ENCODE results near the gene GTF3C5.
"Not testable (repeated sequence)": the region's sequence is repeated elsewhere in the genome, so short reads cannot be mapped to it uniquely, and the experiment has no call there.

GTF3C5 gene

GRCh38 chr9:133031496-133031911 lies 707 bp downstream of the GTF3C5 start:
- peak; percentile 68 for DNase-seq

DNA sequence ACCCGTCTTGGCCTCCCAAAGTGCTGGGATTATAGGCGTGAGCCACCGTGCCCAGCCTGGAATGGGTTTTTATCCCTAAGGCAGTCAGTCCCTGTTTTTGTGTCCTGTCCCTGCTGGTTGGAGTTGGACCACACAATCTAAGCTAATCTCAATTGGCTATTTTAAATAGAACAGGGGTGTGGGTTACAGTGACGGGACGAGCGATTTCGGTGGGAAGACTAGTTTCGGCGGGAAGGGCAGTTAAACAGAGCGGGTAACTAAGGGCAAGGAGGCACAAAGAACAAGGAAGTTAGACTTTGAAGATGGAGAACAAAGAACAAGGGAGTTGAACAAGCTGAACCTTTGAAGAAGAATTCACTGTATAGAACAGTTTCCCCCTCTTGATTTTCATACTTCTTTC lies 1.4 kb downstream of the GTF3C5 start:
- no peak for DNase-seq

DNA sequence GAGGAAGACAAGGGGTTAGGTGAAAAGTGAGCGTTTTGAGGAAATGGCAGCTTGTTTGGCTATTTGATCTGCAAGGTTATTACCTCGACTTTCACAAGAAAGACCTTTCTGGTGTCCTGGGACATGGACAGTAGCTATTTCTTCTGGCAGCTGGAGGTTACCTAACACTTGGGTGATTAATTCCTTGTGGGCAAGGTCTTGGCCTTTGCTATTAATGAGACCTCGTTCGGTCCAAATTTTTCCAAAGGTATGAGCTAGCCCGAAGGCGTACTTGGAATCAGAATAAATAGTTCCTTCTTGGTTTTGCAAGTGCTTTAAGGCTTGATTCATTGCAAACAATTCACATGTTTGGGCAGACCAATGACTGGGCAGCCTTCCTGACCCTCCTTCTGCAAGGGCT lies 4.9 kb downstream of the GTF3C5 start:
- DNase-seq: no peak

GRCh38 chr9:133037775-133038515 lies 7.1 kb downstream of the GTF3C5 start:
- no peak for DNase-seq

- not testable (repeated sequence) for DNase-seq
Observed at GRCh38 chr9:133040892-133041479, 10.2 kb downstream of the GTF3C5 start.

GRCh38 chr9:133041958-133042357 lies 11.2 kb downstream of the GTF3C5 start:
- DNase-seq: no peak

- no peak for DNase-seq
Observed at GRCh38 chr9:133042676-133043075, 11.9 kb downstream of the GTF3C5 start.

DNA sequence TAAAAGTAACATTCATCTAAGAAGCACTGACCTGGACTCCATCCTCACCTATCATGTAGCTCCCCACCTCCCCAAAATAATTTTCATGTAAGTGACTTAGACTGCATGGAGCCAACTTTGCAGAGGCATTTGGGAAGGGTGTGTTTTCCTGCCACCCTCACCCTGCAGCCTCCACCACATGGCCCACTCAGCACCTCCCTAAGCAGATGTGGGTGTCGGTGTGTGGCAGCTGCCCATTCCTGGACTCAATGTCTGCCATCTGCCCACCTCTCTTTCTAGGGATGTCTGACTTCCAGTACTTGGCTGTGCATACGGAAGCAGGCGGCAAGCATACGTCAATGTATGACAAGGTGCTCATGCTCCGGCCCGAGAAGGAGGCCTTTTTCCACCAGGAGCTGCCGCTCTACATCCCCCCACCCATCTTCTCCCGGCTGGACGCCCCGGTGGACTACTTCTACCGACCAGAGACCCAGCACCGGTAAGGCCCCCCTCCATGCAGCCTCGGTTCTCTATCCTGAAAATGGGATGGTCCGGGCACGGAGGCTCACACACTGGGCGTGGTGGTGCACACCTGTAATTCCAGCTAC lies 12.7 kb downstream of the GTF3C5 start:
- DNase-seq: no peak

DNA sequence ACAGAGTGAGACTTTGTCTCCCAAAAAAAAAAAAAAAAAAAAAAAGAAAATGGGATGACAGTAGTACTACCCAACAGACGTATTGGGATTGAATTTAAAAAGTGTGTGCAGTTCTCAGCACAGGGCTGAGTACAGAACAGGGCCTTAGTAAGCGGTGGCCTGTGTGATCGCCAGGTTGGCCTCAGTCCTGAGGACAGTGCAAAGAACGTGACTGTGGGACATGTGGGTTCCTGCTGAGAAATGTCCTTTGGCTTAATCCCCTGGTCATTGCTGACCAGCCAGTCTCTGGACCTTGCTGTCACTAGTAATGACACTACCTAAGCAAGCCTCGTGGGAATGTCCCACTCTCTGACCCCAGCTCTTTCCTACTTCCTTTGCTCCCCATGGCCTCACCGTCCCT lies 13.3 kb downstream of the GTF3C5 start:
- DNase-seq: no peak

- no peak for DNase-seq
Observed at GRCh38 chr9:133044661-133045060, 13.9 kb downstream of the GTF3C5 start.

- DNase-seq: no peak
Observed at GRCh38 chr9:133045132-133045531, 14.3 kb downstream of the GTF3C5 start.

DNA sequence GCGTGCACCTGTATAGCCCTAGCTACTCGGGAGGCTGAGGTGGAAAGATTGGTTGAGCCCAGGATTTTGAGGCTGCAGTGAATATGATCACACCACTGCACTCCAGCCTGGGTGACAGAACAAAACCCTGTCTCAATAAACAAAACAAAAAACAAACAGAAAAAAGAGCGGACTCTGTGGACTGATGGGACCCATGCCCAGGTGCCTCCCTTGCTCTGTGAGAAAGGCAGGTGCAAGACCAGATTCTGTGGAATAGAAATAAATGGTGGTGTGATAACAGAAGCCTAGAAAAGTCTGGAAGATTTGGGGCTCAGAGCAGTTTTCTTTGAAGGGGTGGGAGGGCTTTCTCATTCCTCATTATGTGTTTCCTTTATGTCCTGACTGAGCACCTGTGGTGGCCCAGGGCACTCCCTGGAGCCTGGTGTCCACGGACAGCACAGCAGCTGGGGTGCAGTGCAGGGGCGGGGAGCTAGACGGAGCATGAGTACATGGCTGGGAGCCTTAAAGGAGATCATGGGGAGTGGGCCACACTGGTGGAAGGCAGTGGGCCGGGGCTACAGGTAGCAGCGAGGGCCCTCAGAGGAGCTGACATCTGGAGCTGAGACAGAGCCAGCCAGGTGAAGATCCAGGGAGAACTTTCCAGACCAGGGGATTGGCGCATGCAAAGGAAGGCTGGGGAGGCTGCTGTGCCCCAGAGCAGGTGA lies 15.6 kb downstream of the GTF3C5 start:
- DNase-seq: no peak

- no peak for DNase-seq
Observed at GRCh38 chr9:133046900-133047295, 16.1 kb downstream of the GTF3C5 start.

- no peak for DNase-seq
Observed at GRCh38 chr9:133048595-133048994, 17.8 kb downstream of the GTF3C5 start.

GRCh38 chr9:133049043-133049442 lies 18.2 kb downstream of the GTF3C5 start:
- no peak for DNase-seq

DNA sequence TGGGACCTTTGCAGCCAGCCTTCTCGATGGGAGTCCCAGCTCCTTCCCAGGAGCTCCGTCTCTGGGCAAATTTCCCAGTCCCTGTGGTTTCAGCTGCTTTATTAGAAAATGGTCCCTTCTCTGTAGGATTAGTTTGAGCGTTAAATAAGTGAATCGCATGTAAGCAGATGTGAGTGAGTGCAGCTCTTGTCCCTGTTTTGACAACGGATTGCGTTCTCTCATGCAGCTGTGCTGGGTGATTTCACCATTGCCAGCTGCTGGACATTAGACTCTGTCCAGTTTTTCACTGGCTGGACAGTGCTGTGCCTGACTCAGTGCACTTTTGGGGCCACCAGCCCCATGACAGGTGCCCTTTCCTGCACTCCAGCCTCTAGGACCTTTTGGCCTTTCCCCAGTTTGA lies 19.3 kb downstream of the GTF3C5 start:
- no peak for DNase-seq

DNA sequence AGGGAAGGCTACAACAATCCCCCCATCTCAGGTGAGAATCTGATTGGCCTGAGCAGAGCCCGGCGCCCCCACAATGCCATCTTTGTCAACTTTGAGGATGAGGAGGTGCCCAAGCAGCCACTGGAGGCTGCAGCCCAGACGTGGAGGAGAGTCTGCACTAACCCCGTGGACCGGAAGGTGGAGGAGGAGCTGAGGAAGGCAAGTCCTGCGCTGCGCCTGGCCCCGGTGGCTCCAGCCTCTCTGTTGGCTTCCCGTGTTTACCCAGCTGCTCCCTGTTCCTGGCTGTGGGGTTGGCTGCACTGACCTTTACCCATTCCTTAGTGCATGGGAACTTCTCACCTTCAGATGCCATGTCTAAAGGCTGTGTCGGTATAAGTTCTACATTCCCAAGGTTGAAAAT lies 20.0 kb downstream of the GTF3C5 start:
- DNase-seq: no peak

- no peak for DNase-seq
Observed at GRCh38 chr9:133051281-133051900, 20.6 kb downstream of the GTF3C5 start.

DNA sequence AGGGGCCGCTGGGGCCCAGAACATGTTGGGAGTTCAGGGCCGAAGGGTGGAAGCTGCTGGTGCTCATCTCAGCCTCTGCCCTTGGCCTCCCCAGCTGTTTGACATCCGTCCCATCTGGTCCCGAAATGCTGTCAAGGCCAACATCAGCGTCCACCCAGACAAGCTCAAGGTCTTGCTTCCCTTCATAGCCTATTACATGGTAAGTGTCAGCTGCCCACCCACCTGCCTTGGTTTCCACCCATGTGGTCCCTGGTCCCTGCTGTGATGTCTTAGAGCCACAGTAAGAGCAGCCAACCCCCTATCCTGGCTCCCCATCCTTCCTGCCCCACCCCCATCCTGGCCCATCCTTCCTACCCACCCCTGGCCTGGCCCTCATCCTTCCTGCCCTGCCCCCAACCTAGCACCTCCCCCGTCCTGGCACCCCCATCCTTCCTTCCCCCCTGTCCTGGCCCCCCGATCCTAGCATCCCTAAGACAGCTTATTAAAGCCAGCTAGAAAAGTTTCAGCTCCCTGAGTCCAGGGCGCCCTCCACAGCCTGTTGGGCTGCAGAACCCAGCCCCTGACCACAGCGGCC lies 21.3 kb downstream of the GTF3C5 start:
- DNase-seq: no peak

DNA sequence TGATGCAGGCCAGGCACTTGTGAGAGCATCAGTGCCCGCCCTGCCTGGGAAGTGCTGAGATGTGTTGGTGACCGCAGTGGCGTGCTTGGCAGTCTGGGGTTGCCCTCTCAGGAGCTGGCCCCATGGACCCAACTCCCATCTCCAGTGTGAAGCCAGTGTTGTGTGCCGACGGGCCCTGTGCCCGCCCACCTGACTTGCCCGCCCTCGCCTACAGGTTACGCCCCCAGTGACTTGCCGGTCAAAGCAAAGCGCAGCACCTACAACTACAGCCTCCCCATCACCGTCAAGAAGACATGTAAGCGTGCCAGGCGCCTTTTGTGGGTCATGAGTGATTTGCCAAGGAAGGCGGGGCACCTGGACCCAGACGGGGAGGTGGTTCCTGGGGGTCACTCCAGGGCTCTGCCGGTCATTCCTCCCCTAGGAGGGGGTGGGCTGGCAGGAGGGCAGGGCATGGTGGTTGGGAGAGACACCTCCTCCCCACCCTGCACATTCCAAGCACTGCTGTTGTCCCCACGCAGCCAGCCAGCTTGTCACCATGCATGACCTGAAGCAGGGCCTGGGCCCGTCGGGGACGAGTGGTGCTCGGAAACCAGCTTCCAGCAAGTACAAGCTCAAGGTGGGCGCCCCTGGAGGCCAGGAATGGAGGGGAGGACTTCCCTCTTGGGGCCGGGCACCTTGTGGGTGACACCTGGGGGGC lies 23.5 kb downstream of the GTF3C5 start:
- DNase-seq: no peak

- no peak for DNase-seq
Observed at GRCh38 chr9:133054966-133055365, 24.2 kb downstream of the GTF3C5 start.

DNA sequence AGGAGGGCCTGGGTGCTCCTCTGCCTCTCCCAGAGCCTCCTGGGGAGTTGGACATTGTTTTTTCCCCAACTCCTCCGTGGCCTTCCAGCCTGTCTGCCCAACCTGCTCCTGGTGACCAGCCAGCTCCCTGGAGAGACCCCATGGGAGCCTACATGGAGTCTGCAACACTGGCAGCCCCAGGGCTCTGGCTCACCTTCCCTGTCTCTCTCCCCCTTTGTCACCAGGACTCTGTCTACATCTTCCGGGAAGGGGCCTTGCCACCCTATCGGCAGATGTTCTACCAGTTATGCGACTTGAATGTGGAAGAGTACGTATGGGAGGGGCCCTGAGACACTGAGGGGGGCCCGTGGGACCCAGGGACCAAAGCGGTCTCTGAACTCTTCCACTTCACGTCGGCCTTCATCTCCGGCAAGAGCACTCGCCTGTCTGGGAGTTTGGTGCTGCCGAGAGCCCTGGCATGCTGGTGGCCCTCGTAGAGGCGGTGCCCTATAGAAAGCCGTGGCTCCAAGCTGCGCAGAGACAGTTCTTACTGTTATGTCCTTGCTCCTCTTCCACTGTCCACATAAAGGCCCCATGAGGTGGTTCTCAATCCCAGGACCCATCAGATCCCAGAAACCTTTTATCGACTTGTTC lies 25.1 kb downstream of the GTF3C5 start:
- DNase-seq: no peak
